Lower lobe of right lung (tissue), 2 donors: ENCODE data around the gene FBXO24. TPM values are rescaled to one million over a fixed set of nuclear protein-coding genes. Genes with fewer than 3 reads are reported as not detected.

ENCODE experiments used
- ATAC-seq, 2 donors: fragments of 200-7000 bp; cut with Tn5 transposase; one replicate each; pipeline ENCODE4 v1.9.1; 2020 to 2022; ENCODE audit warnings: mild to moderate bottlenecking in 2 of 2, moderate library complexity in 2 of 2
- DNase-seq: peaks from one replicate; pipeline ENCODE4 v3.0.0-alpha.2; 2020
- H3K27ac ChIP-seq: fragments of 200-600 bp; one replicate; pipeline ENCODE4 v1.8.0; 2022
- H3K27me3 ChIP-seq: fragments of 200-600 bp; one replicate; pipeline ENCODE4 v1.8.0; 2022; ENCODE audit warnings: low read depth
- H3K36me3 ChIP-seq: fragments of 200-600 bp; one replicate; pipeline ENCODE4 v1.8.0; 2022; ENCODE audit warnings: mild to moderate bottlenecking
- H3K4me1 ChIP-seq: fragments of 200-600 bp; one replicate; pipeline ENCODE4 v1.8.0; 2022
- H3K4me3 ChIP-seq: fragments of 200-600 bp; one replicate; pipeline ENCODE4 v1.8.0; 2022; ENCODE audit warnings: mild to moderate bottlenecking
- H3K9me3 ChIP-seq: fragments of 200-600 bp; one replicate; pipeline ENCODE4 v1.8.0; 2022
- intact Hi-C: fragments of 100-400 bp; cut with DNase I; formaldehyde crosslinking; loops from one replicate; pipeline ENCODE4 v1.11.0; 2022
- total RNA-seq: library from RNA; stranded (reverse); fragmentation: NEBNext Ultra II Directional; extraction: Animal tissue kit (Norgen Biotek cat#: 25700); gene quantifications from one replicate; pipeline ENCODE4 v1.2.1, GENCODE V29; 2021
- TF ChIP-seq, protein P1 (sequence below): fragments of 200-600 bp; IDR thresholded peaks from one replicate; pipeline ENCODE4 v1.8.0; 2022; ENCODE audit warnings: antibody characterized with exemption, mild to moderate bottlenecking
- donor health status: DM: no; HTN: yes; CAD: no; lungs with severe emphysema.

Gene FBXO24
- total RNA-seq, 1 donor from 2014 or later, result 0.74 TPM

DNA sequence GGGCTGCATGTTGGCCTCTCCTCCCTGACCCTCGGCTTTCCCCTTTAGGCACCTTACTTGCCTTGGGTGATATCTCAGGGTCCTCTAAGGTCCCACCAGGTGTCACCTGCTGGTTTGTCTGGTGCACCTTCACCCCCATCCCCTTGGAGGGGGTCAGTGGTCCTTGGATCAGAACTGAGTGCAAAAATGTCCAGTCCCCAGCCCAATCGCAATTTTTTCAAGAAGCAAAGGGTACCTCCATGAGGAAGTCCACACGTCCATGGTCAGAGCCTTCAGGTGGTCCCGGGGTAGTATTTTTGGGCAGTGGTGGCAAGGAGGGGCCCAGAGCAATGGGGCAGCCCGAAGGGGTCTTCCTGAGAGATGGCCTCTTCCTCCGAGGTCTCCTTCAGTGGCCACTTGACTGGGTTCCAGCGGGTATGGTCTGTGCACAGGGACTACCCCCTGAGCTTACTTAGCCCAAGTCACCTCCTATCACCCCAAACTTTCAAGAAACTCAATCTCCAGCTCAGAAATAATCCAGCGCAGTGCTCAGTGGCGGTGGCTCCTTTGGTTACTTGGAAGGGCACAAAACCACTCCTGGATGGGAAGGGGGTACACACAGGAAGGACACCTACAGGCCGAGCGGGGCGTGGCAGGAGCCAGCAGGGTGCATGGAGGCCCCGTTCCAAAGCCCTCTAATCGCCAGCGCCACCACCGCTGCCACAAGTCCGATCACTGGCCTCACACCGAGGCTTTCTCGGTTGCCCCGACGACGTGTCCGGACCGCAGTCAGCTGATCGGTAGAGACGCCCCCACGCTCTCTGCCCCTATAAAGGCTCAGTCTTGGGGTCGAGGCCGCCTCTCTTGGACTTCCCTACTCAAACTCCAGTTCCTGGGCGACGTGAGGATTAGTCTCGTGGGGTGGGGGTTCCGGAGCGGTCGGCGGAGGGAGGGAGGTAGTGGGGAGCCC lies 17.0 kb upstream of the FBXO24 start:
- Histone ChIP-seq H3K9me3 (no peaks in the 10 kb centered on the region), H3K27ac (peak overlapping the region; percentile 53), H3K27me3 (no peaks in the 10 kb centered on the region), H3K4me1 (peaks cover 22% of the 10 kb centered on the region), H3K36me3 (peaks cover 20% of the 10 kb centered on the region), H3K4me3 (peak overlapping the region; percentile 45)
- TF ChIP-seq, protein P1, sequence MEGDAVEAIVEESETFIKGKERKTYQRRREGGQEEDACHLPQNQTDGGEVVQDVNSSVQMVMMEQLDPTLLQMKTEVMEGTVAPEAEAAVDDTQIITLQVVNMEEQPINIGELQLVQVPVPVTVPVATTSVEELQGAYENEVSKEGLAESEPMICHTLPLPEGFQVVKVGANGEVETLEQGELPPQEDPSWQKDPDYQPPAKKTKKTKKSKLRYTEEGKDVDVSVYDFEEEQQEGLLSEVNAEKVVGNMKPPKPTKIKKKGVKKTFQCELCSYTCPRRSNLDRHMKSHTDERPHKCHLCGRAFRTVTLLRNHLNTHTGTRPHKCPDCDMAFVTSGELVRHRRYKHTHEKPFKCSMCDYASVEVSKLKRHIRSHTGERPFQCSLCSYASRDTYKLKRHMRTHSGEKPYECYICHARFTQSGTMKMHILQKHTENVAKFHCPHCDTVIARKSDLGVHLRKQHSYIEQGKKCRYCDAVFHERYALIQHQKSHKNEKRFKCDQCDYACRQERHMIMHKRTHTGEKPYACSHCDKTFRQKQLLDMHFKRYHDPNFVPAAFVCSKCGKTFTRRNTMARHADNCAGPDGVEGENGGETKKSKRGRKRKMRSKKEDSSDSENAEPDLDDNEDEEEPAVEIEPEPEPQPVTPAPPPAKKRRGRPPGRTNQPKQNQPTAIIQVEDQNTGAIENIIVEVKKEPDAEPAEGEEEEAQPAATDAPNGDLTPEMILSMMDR, result peak; percentile 34
- DNase-seq (peak; percentile 76), ATAC-seq (peak; percentile 57 to 60)
- intact Hi-C loops, result loop anchor here (10.0 kb wide), 1 partner anchor 126 kb away; the partner anchor contains the start of gene GIGYF1

DNA sequence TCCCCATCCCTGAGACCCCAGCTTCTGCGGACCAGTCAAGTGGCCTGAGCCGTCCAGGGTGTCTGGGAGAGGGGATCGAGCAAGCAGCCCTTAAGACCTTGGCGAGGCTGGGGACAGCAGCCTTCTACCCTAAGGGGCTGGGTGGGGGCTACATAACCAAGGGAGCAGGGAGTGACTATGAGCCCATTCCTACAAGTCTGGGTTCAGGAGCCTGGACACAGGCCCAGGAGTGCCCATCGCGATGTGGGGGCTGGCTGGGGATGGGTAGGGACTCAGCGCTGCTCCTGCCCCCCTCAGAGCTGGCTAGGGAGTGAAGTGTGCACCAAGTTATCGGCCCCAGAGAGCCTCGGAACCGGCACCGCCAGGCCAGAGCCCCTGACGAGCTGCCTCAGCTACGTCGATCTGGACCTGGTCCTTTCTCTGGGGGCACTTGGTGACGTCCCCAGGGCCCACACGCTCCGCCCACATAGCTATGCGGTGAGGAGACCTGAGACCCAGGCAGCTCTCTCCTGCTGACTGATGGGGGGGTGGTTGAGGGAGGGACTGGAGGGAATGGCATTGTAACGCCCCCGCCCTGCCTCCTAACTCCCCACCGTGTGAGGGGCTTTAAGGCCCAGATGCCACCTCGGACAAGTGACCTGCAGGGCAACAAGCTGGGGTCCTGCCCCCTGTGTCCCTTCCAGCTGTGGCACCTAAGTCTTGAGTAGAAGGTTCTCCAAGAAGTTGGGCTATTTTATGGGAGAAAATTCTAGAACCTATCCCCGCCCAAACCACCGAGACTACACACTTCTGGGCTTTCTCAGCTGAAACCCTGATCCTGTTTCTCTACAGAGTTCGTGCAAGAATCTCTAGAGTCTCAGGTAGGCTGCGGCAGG lies 14.9 kb upstream of the FBXO24 start:
- H3K9me3 ChIP-seq, result no peaks in the 10 kb centered on the region
- H3K36me3 ChIP-seq, result peaks cover 25% of the 10 kb centered on the region
- intact Hi-C loops, result no loop called here
- ATAC-seq (no peak), DNase-seq (no peak)
- no peak overlapping the region for H3K4me3 ChIP-seq
- TF ChIP-seq, protein P1, result no peak
- peaks cover 21% of the 10 kb centered on the region for H3K4me1 ChIP-seq
- no peak overlapping the region for H3K27ac ChIP-seq
- no peaks in the 10 kb centered on the region for H3K27me3 ChIP-seq

DNA sequence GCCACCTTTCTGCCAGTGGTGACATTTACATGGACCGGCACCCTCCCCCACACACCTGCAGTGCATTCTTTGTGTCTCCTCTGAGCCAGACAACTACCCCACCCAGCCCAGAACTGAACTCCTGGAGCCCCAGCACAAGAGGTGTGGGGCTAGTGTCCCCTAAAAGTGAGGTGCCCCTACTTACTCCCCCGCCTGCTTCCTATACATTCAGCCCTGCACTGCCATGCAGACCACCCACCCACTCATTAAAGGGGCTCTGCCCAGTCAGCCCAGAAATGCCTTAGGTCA lies 14.4 kb upstream of the FBXO24 start:
- no peak for DNase-seq
- no peak for ATAC-seq
- Histone ChIP-seq H3K27ac (no peak overlapping the region), H3K36me3 (peaks cover 31% of the 10 kb centered on the region), H3K4me3 (no peak overlapping the region), H3K27me3 (no peaks in the 10 kb centered on the region), H3K4me1 (peaks cover 21% of the 10 kb centered on the region), H3K9me3 (no peaks in the 10 kb centered on the region)
- intact Hi-C loops, result no loop called here
- TF ChIP-seq, protein P1, result no peak

DNA sequence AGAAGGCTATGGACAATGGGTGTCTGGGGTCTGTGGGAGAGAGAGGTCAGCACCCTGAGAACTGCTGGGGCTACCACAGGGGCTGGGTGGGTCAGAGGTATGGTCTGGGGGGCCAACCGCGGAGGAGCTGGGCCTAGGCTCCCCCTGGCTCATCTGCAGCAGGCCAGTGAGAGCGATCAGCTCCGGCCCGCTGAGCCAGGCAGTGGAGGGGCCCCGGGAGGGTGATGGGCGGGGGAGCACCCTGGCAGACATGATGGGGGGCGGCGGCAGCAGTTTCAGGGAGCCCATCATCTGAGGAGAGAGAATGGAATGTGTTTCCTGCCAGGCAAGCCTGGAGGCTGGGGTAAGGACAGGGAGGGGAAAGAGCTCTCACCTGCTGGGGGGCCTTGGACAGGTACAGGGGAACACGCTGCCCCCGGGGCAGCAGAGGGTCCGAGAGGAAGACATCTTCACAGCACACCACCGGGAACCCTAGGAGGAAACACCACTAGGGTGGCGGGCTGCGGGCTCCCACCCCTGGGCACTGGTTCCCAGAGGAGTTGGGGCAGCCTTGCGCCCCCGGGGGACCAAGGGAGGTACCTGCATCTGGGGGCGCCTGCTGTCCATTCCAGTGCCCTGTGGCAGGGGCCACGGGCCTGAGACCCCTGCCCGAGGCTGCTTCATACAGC lies 13.7 kb upstream of the FBXO24 start:
- intact Hi-C loops, result no loop called here
- no peak for DNase-seq

More for the DNA sequence above, 13.7 kb upstream of the FBXO24 start:
- no peaks in the 10 kb centered on the region for H3K27me3 ChIP-seq
- peaks cover 21% of the 10 kb centered on the region for H3K4me1 ChIP-seq
- H3K36me3 ChIP-seq, result peaks cover 38% of the 10 kb centered on the region
- no peak overlapping the region for H3K4me3 ChIP-seq
- ATAC-seq, result no peak
- H3K9me3 ChIP-seq, result no peaks in the 10 kb centered on the region
- no peak overlapping the region for H3K27ac ChIP-seq
- TF ChIP-seq, protein P1, result no peak
